GM19468 (cell line): ENCODE measurements around the gene TBC1D10B.

Experiments
- ATAC-seq: cut with Tn5 transposase; IDR thresholded peaks from one replicate; pipeline ENCODE4 v1.9.1; 2021; ENCODE audit warnings: mild to moderate bottlenecking, moderate library complexity, moderate number of reproducible peaks; ENCODE audit not compliant: unreplicated experiment; ENCODE audit errors: extremely low read depth

TBC1D10B gene

GRCh38 chr16:30377050-30377811 is 6.9 kb upstream of the TBC1D10B start:
- no peak for ATAC-seq

GRCh38 chr16:30376461-30376902 is 6.2 kb upstream of the TBC1D10B start:
- no peak for ATAC-seq

GRCh38 chr16:30375864-30376263 is 5.6 kb upstream of the TBC1D10B start:
- ATAC-seq, result no peak

GRCh38 chr16:30374538-30374937 is 4.2 kb upstream of the TBC1D10B start, which contains the start of gene MYL11:
Gene MYL11 (plus strand): TSS chr16:30374802. CDS start chr16:30374858, 56 bp downstream.
- no peak for ATAC-seq

- ATAC-seq, result no peak
Observed at GRCh38 chr16:30372725-30373124, 2.4 kb upstream of the TBC1D10B start.

GRCh38 chr16:30372038-30372712 is 1.9 kb upstream of the TBC1D10B start:
- no peak for ATAC-seq

GRCh38 chr16:30371248-30371816 is 1.0 kb upstream of the TBC1D10B start:
- ATAC-seq, result no peak

GRCh38 chr16:30369938-30370455 is 297 bp downstream of the TBC1D10B start:
- no peak for ATAC-seq

GRCh38 chr16:30369091-30369937 is 980 bp downstream of the TBC1D10B start:
- no peak for ATAC-seq

GRCh38 chr16:30368792-30369090 is 1.6 kb downstream of the TBC1D10B start:
- ATAC-seq, result no peak

- ATAC-seq, result no peak
Observed at GRCh38 chr16:30368122-30368791, 2.0 kb downstream of the TBC1D10B start.

- ATAC-seq, result no peak
Observed at GRCh38 chr16:30367349-30368009, 2.8 kb downstream of the TBC1D10B start.

- no peak for ATAC-seq
Observed at GRCh38 chr16:30366511-30366910, 3.8 kb downstream of the TBC1D10B start.

- no peak for ATAC-seq
Observed at GRCh38 chr16:30365200-30365599, 5.1 kb downstream of the TBC1D10B start.

GRCh38 chr16:30361180-30361579 is 9.1 kb downstream of the TBC1D10B start:
- ATAC-seq, result no peak

- ATAC-seq, result no peak
Observed at GRCh38 chr16:30359871-30360170, 10.5 kb downstream of the TBC1D10B start.

GRCh38 chr16:30358990-30359870 is 11.1 kb downstream of the TBC1D10B start:
- ATAC-seq, result no peak

- no peak for ATAC-seq
Observed at GRCh38 chr16:30358577-30358936, 11.7 kb downstream of the TBC1D10B start.
